Calu3 (cell line): ENCODE data around the gene KRTAP10-9. TPM values are rescaled to one million over a fixed set of nuclear protein-coding genes. Genes with fewer than 3 reads are reported as not detected.
"Not testable (repeated sequence)": the region's sequence is repeated elsewhere in the genome, so short reads cannot be mapped to it uniquely, and the experiment has no call there.

Experiments used
- BruUV-seq: library from RNA; stranded (reverse); fragments of 400-500 nt; replicated peaks from 2 replicates; lab custom pipeline; 2021; lab: Mats Ljungman, UMichigan
- CTCF ChIA-PET: fragments of 300-600 bp; sonication (Branson Sonifier 250); formaldehyde crosslinking; loops from one replicate; lab custom pipeline; 2022; ENCODE audit warnings: antibody characterized with exemption; lab: Charles Lee
- DNase-seq: peaks from one replicate; pipeline ENCODE4 v3.0.0; 2022
- H3K27ac Mint-ChIP-seq: one replicate; pipeline ENCODE4 v1.8.0; 2022; ENCODE audit warnings: mixed read lengths; ENCODE audit not compliant: unreplicated experiment
- H3K27me3 Mint-ChIP-seq: one replicate; pipeline ENCODE4 v1.8.0; 2022; ENCODE audit warnings: mixed read lengths; ENCODE audit not compliant: unreplicated experiment
- H3K36me3 Mint-ChIP-seq: one replicate; pipeline ENCODE4 v1.8.0; 2022; ENCODE audit warnings: mild to moderate bottlenecking, moderate library complexity, mixed read lengths; ENCODE audit not compliant: insufficient read depth, unreplicated experiment
- H3K4me1 Mint-ChIP-seq: one replicate; pipeline ENCODE4 v1.8.0; 2022; ENCODE audit warnings: mild to moderate bottlenecking, low read depth, mixed read lengths; ENCODE audit not compliant: unreplicated experiment
- H3K4me3 Mint-ChIP-seq: one replicate; pipeline ENCODE4 v1.8.0; 2022; ENCODE audit warnings: mild to moderate bottlenecking, low read depth, moderate library complexity, mixed read lengths; ENCODE audit not compliant: unreplicated experiment
- H3K9me3 Mint-ChIP-seq: one replicate; pipeline ENCODE4 v1.8.0; 2022; ENCODE audit warnings: low read depth, mixed read lengths; ENCODE audit not compliant: unreplicated experiment
- CTCF ChIP-seq: fragments of 200-600 bp; IDR thresholded peaks from one replicate; pipeline ENCODE4 v1.8.0; 2022; ENCODE audit warnings: antibody characterized with exemption; ENCODE audit not compliant: unreplicated experiment
- intact Hi-C: fragments of 100-400 bp; cut with micrococcal nuclease; formaldehyde crosslinking; loops from one replicate; pipeline ENCODE4 v1.10.0; 2022; ENCODE audit not compliant: unreplicated experiment
- total RNA-seq: library from RNA; stranded (reverse); gene quantifications from 2 replicates; pipeline ENCODE4 v1.2.3, GENCODE V29; 2022

The KRTAP10-9 gene
- total RNA-seq, 1 experiment from 2014 or later, result not detected

GRCh38 chr21:44625756-44626155, 1.1 kb upstream of the KRTAP10-9 start:
- peaks cover 19% of the 10 kb centered on the region for H3K9me3 Mint-ChIP-seq
- TF ChIP-seq CTCF, result no peak

GRCh38 chr21:44626262-44626661, 631 bp upstream of the KRTAP10-9 start:
- BruUV-seq, result no TSS peak
- no peak for DNase-seq

More at GRCh38 chr21:44625756-44626155, 1.1 kb upstream of the KRTAP10-9 start:
- Mint-ChIP-seq H3K4me3 (no peak overlapping the region), H3K4me1 (no peaks in the 10 kb centered on the region), H3K36me3 (no peaks in the 10 kb centered on the region), H3K27me3 (peaks cover 53% of the 10 kb centered on the region), H3K27ac (no peak overlapping the region)
- no TSS peak for BruUV-seq
- no peak for DNase-seq
- intact Hi-C loops, result no loop called here
- CTCF ChIA-PET, result no interaction called here

GRCh38 chr21:44627181-44627822, 409 bp downstream of the KRTAP10-9 start:
- H3K27ac Mint-ChIP-seq, H3K36me3 Mint-ChIP-seq, DNase-seq, H3K4me3 Mint-ChIP-seq, intact Hi-C loops, BruUV-seq, H3K4me1 Mint-ChIP-seq: not testable (repeated sequence)
- CTCF ChIA-PET, result interaction anchor here (0.7 kb wide), 1 partner anchor 317 kb away, joined by 3 read pairs; no protein-coding TSS in a partner anchor
- Mint-ChIP-seq H3K9me3 (peaks cover 28% of the 10 kb centered on the region), H3K27me3 (peaks cover 68% of the 10 kb centered on the region)

More at GRCh38 chr21:44626262-44626661, 631 bp upstream of the KRTAP10-9 start:
- no peak for TF ChIP-seq CTCF
- H3K27ac Mint-ChIP-seq, result no peak overlapping the region
- H3K9me3 Mint-ChIP-seq, result peaks cover 23% of the 10 kb centered on the region
- CTCF ChIA-PET, result no interaction called here
- no peaks in the 10 kb centered on the region for H3K4me1 Mint-ChIP-seq
- intact Hi-C loops, result no loop called here
- H3K27me3 Mint-ChIP-seq, result peaks cover 58% of the 10 kb centered on the region
- no peak overlapping the region for H3K4me3 Mint-ChIP-seq
- no peaks in the 10 kb centered on the region for H3K36me3 Mint-ChIP-seq

GRCh38 chr21:44627831-44628233, 939 bp downstream of the KRTAP10-9 start:
- CTCF ChIA-PET, H3K4me1 Mint-ChIP-seq, H3K4me3 Mint-ChIP-seq, BruUV-seq, DNase-seq, H3K27ac Mint-ChIP-seq, H3K36me3 Mint-ChIP-seq, intact Hi-C loops: not testable (repeated sequence)
- H3K27me3 Mint-ChIP-seq, result peaks cover 71% of the 10 kb centered on the region
- H3K9me3 Mint-ChIP-seq, result peaks cover 25% of the 10 kb centered on the region

GRCh38 chr21:44628707-44629391, 2.0 kb downstream of the KRTAP10-9 start:
- intact Hi-C loops, result no loop called here
- H3K4me1 Mint-ChIP-seq, result no peaks in the 10 kb centered on the region
- H3K27ac Mint-ChIP-seq, result no peak overlapping the region
- H3K36me3 Mint-ChIP-seq, result no peaks in the 10 kb centered on the region
- BruUV-seq, result no TSS peak
- CTCF ChIA-PET, result interaction anchor here (1.1 kb wide), 1 partner anchor 16 kb away, joined by 3 read pairs; no protein-coding TSS in a partner anchor
- peaks cover 72% of the 10 kb centered on the region for H3K27me3 Mint-ChIP-seq
- no peak overlapping the region for H3K4me3 Mint-ChIP-seq
- peaks cover 21% of the 10 kb centered on the region for H3K9me3 Mint-ChIP-seq
- TF ChIP-seq CTCF, result no peak
- no peak for DNase-seq
